AG04449 (cell line): ENCODE results near the gene NNMT.
A peak's percentile ranks its signal among the peaks of the same experiment; 100 is the strongest.
"Not testable (repeated sequence)": the region's sequence is repeated elsewhere in the genome, so short reads cannot be mapped to it uniquely, and the experiment has no call there.

ENCODE experiments used
- CTCF ChIA-PET: fragments of 350-600 bp; formaldehyde crosslinking; extraction: SDS; loops from one replicate; lab custom pipeline; 2021; ENCODE audit warnings: antibody characterized with exemption; lab: Yijun Ruan, JAX
- POLR2A ChIA-PET: fragments of 400-600, 350-600 bp; formaldehyde crosslinking; extraction: SDS; loops from one replicate; lab custom pipeline; 2020; ENCODE audit warnings: antibody characterized with exemption, inconsistent platforms; lab: Yijun Ruan, JAX
- DNase-seq: peaks from one replicate; pipeline ENCODE4 v3.0.0-alpha.2; 2010; ENCODE audit warnings: low read depth, low spot score
- H3K4me3 ChIP-seq: 2 replicates; pipeline ENCODE4 v1.5.1; 2011; ENCODE audit warnings: low read depth, mild to moderate bottlenecking, control low read depth, low read length
- CTCF ChIP-seq: IDR thresholded peaks from one replicate; pipeline ENCODE4 v1.5.1; 2011; ENCODE audit warnings: mild to moderate bottlenecking, moderate library complexity, low read length, control low read depth, inconsistent platforms; ENCODE audit not compliant: insufficient read depth; ENCODE audit errors: missing control alignments

NNMT gene

GRCh38 chr11:114322934-114323333 is 26.7 kb downstream of the NNMT start:
- no peak overlapping the region for H3K4me3 ChIP-seq
- no peak for TF ChIP-seq CTCF
- ChIA-PET POLR2A (interaction anchor here (1.0 to 1.4 kb wide), 2 partner anchors 44 to 55 kb away, joined by 3 read pairs; no protein-coding TSS in a partner anchor), CTCF (interaction anchor here (1.5 to 4.4 kb wide), 3 partner anchors 12 to 42 kb away, joined by 5 to 24 read pairs (median 8); no protein-coding TSS in a partner anchor)
- no peak for DNase-seq

- no peak overlapping the region for H3K4me3 ChIP-seq
- TF ChIP-seq CTCF: no peak
- ChIA-PET CTCF (no interaction called here), POLR2A (no interaction called here)
- no peak for DNase-seq
Observed at GRCh38 chr11:114326151-114326550, 30.0 kb downstream of the NNMT start.

- DNase-seq: no peak
- TF ChIP-seq CTCF: no peak
- ChIA-PET CTCF (interaction anchor here (1.5 kb wide), 1 partner anchor 14 kb away, joined by 7 read pairs; no protein-coding TSS in a partner anchor), POLR2A (no interaction called here)
- no peak overlapping the region for H3K4me3 ChIP-seq
Observed at GRCh38 chr11:114326776-114327175, 30.6 kb downstream of the NNMT start.

GRCh38 chr11:114330373-114330772 is 34.2 kb downstream of the NNMT start:
- DNase-seq: no peak
- ChIA-PET CTCF (interaction anchor here (1.4 to 3.8 kb wide), 5 partner anchors 10 to 100 kb away, joined by 3 to 30 read pairs (median 3); no protein-coding TSS in a partner anchor), POLR2A (no interaction called here)
- TF ChIP-seq CTCF: no peak
- H3K4me3 ChIP-seq: no peak overlapping the region

GRCh38 chr11:114340311-114341131 is 44.3 kb downstream of the NNMT start:
- TF ChIP-seq CTCF: peak; percentile 72
- no peak for DNase-seq
- CTCF ChIA-PET: interaction anchor here (0.6 to 3.3 kb wide), 49 partner anchors 8 to 427 kb away, joined by 3 to 30 read pairs (median 3); partner anchors contain the start of gene REXO2
- POLR2A ChIA-PET: no interaction called here
- no peak overlapping the region for H3K4me3 ChIP-seq

GRCh38 chr11:114341667-114342066 is 45.5 kb downstream of the NNMT start:
- H3K4me3 ChIP-seq, POLR2A ChIA-PET, DNase-seq: not testable (repeated sequence)
- CTCF ChIA-PET: interaction anchor here (0.6 to 3.3 kb wide), 5 partner anchors 9 to 26 kb away, joined by 3 to 30 read pairs (median 5); no protein-coding TSS in a partner anchor
